ENCODE data around the gene EXOC6B.

DNA sequence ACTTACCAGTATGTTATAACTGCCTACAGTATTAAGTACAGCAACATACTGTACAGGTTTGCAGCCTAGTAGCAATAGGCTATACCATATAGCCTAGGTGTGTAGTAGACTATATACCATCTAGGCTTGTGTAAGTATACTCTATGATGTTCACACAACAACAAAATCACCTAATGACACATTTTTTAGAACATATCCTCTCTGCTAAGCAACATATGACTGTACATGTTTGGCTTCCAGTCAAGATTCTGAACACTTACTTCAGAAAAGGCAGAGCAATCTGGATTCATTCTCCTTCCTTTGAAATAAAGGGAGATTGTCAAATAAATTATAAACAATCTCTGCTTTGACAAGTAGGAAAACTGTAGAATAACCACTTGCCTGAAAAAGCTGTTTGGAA lies 81.8 kb downstream of the EXOC6B start:
- TF ChIP-seq POLR2A (IDR thresholded peaks at IDR 0.05; ENCODE audit: low read depth, low read length) (no peak), POLR2AphosphoS5 (IDR thresholded peaks at IDR 0.05; ENCODE audit: low read depth, low read length) (no peak), TAF1 (IDR thresholded peaks at IDR 0.05; ENCODE audit: low read depth, low read length) (no peak), SPI1 (IDR thresholded peaks at IDR 0.05; ENCODE audit: low read depth, low read length) (no peak), POU2F2 (IDR thresholded peaks at IDR 0.05; ENCODE audit: low read depth, low read length) (no peak)

Measured in GM12891 (cell line).